Measurements from ENCODE around the gene DCLK2. TPM values are rescaled to one million over a fixed set of nuclear protein-coding genes. Genes with fewer than 3 reads are reported as not detected.

DCLK2 gene
- total RNA-seq, 2 donors from 2014 or later, result 3.1 to 3.9 TPM

- Histone ChIP-seq H3K36me3 (no peaks in the 10 kb centered on the region), H3K9ac (ENCODE audit: low read depth in 2 of 2, low read length in 2 of 2) (no peak overlapping the region), H3K4me1 (no peaks in the 10 kb centered on the region), H3K9me3 (no peaks in the 10 kb centered on the region), H3K27ac (no peak overlapping the region), H3K27me3 (no peaks in the 10 kb centered on the region), H3K4me3 (no peak overlapping the region)
- no peak for TF ChIP-seq CTCF (IDR thresholded peaks at IDR 0.05)
- intact Hi-C loops (cut with DNase I), result no loop called here
- DNase-seq, result no peak
Measured at GRCh38 chr4:150235808-150236271, 157.6 kb downstream of the DCLK2 start.

GRCh38 chr4:150236626-150237025 lies 158.4 kb downstream of the DCLK2 start:
- Histone ChIP-seq H3K4me1 (no peaks in the 10 kb centered on the region), H3K9ac (ENCODE audit: low read depth in 2 of 2, low read length in 2 of 2) (no peak overlapping the region), H3K9me3 (no peaks in the 10 kb centered on the region), H3K27me3 (no peaks in the 10 kb centered on the region), H3K36me3 (no peaks in the 10 kb centered on the region), H3K27ac (peak overlapping the region; percentile 26), H3K4me3 (no peak overlapping the region)
- no peak for DNase-seq
- intact Hi-C loops (cut with DNase I), result no loop called here
- TF ChIP-seq CTCF (IDR thresholded peaks at IDR 0.05), result no peak

GRCh38 chr4:150237110-150237872 lies 159.0 kb downstream of the DCLK2 start:
- Histone ChIP-seq H3K36me3 (no peaks in the 10 kb centered on the region), H3K9me3 (no peaks in the 10 kb centered on the region), H3K9ac (ENCODE audit: low read depth in 2 of 2, low read length in 2 of 2) (no peak overlapping the region), H3K4me1 (no peaks in the 10 kb centered on the region), H3K27ac (no peak overlapping the region), H3K4me3 (no peak overlapping the region), H3K27me3 (no peaks in the 10 kb centered on the region)
- intact Hi-C loops (cut with DNase I), result no loop called here
- no peak for TF ChIP-seq CTCF (IDR thresholded peaks at IDR 0.05)
- no peak for DNase-seq

- no peak for DNase-seq
- Histone ChIP-seq H3K4me1 (no peaks in the 10 kb centered on the region), H3K36me3 (no peaks in the 10 kb centered on the region), H3K4me3 (no peak overlapping the region), H3K27me3 (no peaks in the 10 kb centered on the region), H3K9ac (ENCODE audit: low read depth in 2 of 2, low read length in 2 of 2) (no peak overlapping the region), H3K27ac (no peak overlapping the region), H3K9me3 (no peaks in the 10 kb centered on the region)
- no peak for TF ChIP-seq CTCF (IDR thresholded peaks at IDR 0.05)
- intact Hi-C loops (cut with DNase I), result no loop called here
Measured at GRCh38 chr4:150238591-150238990, 160.3 kb downstream of the DCLK2 start.

GRCh38 chr4:150240011-150240410 lies 161.8 kb downstream of the DCLK2 start:
- Histone ChIP-seq H3K27me3 (no peaks in the 10 kb centered on the region), H3K4me3 (no peak overlapping the region), H3K27ac (no peak overlapping the region), H3K4me1 (no peaks in the 10 kb centered on the region), H3K9ac (ENCODE audit: low read depth in 2 of 2, low read length in 2 of 2) (no peak overlapping the region), H3K36me3 (no peaks in the 10 kb centered on the region), H3K9me3 (no peaks in the 10 kb centered on the region)
- TF ChIP-seq CTCF (IDR thresholded peaks at IDR 0.05), result no peak
- no peak for DNase-seq
- intact Hi-C loops (cut with DNase I), result loop anchor here (2.0 kb wide), 1 partner anchor 229 kb away; no protein-coding TSS in a partner anchor

Measured in colonic mucosa (tissue), 4 donors.